K562 (cell line): ENCODE measurements around the gene SLC35F2. TPM values are rescaled to one million over a fixed set of nuclear protein-coding genes. Genes with fewer than 3 reads are reported as not detected.

ENCODE experiments used
- CREB3L1 ChIP-seq: fragments of 450-650 bp; IDR thresholded peaks from 2 replicates; pipeline ENCODE4 v1.6.1; 2014; ENCODE audit warnings: low read depth, mild to moderate bottlenecking, moderate library complexity, borderline replicate concordance
- HNRNPLL ChIP-seq: fragments of 200-400 bp; formaldehyde crosslinking; IDR thresholded peaks from 2 replicates; pipeline ENCODE4 v1.6.1; 2017; ENCODE audit warnings: low read length, low read depth, mild to moderate bottlenecking; ENCODE audit not compliant: poor library complexity, severe bottlenecking
- KLF13 ChIP-seq: fragments of 450-650 bp; IDR thresholded peaks from 2 replicates; pipeline ENCODE4 v1.6.1; 2016; ENCODE audit warnings: missing genetic modification characterization, low read depth, mild to moderate bottlenecking, missing compliant biosample characterization, moderate library complexity, borderline replicate concordance
- NFRKB ChIP-seq: fragments of 450-650 bp; IDR thresholded peaks from 2 replicates; pipeline ENCODE4 v1.6.1; 2016; ENCODE audit warnings: low read depth
- OTX1 ChIP-seq: fragments of 450-650 bp; formaldehyde crosslinking; IDR thresholded peaks from 2 replicates; pipeline ENCODE4 v1.4.0; 2022; ENCODE audit warnings: mild to moderate bottlenecking
- SMAD2 ChIP-seq: fragments of 150-350 bp; IDR thresholded peaks from 2 replicates; pipeline ENCODE4 v1.6.1; 2014; ENCODE audit warnings: low read depth, mild to moderate bottlenecking, low read length
- TCF7 ChIP-seq: sonication (generic); IDR thresholded peaks from 2 replicates; pipeline ENCODE4 v1.6.1; 2016; ENCODE audit warnings: antibody characterized with exemption, borderline replicate concordance
- THAP12 ChIP-seq: fragments of 250-450 bp; sonication (Bioruptor Pico); IDR thresholded peaks from 2 replicates; pipeline ENCODE4 v1.9.0; 2021; ENCODE audit warnings: mild to moderate bottlenecking, inconsistent platforms
- U2AF1 ChIP-seq: fragments of 200-400 bp; formaldehyde crosslinking; optimal IDR thresholded peaks from 2 replicates; pipeline ENCODE3; 2017; ENCODE audit warnings: mild to moderate bottlenecking, low read depth, low read length, moderate library complexity
- ZBTB17 ChIP-seq: fragments of 450-650 bp; formaldehyde crosslinking; IDR thresholded peaks from 2 replicates; pipeline ENCODE4 v1.4.0; 2020; ENCODE audit warnings: mild to moderate bottlenecking
- ZNF217 ChIP-seq: sonication (generic); formaldehyde crosslinking; IDR thresholded peaks from 2 replicates; pipeline ENCODE4 v1.8.0; 2022; ENCODE audit warnings: mild to moderate bottlenecking, missing genetic modification reagents
- ZNF232 ChIP-seq: sonication (generic); formaldehyde crosslinking; IDR thresholded peaks from 2 replicates; pipeline ENCODE4 v1.8.0; 2022; ENCODE audit warnings: mild to moderate bottlenecking, missing genetic modification reagents
- ZNF398 ChIP-seq: fragments of 250-450 bp; sonication (Bioruptor Pico); IDR thresholded peaks from 2 replicates; pipeline ENCODE4 v1.8.0; 2021; ENCODE audit warnings: moderate library complexity, mild to moderate bottlenecking, inconsistent platforms
- ZNF764 ChIP-seq: fragments of 250-450 bp; sonication (Bioruptor Pico); IDR thresholded peaks from 2 replicates; pipeline ENCODE4 v1.4.0; 2020; ENCODE audit warnings: low read depth, mild to moderate bottlenecking, moderate library complexity
- polyA plus RNA-seq, 8 experiments: library from polyadenylated mRNA; depleted of rRNA in 4 of 8; stranded (reverse) in 5 of 8; unstranded in 3 of 8; fragments of >200 nt; fragmentation: Nextera tagmentation in 2 of 8; fragmentation: Illumina TruSeq in 1 of 8; extraction: Ambion mirVana in 2 of 8; extraction: Trizol in 1 of 8; gene quantifications; 2 replicates each; pipeline versions ENCODE4 v1.2.1 to v1.2.3, GENCODE V29; 2011 to 2014; ENCODE audit warnings: inconsistent platforms in 1 of 8, missing spikeins in 1 of 8
- total RNA-seq, 7 experiments: library from RNA; depleted of rRNA in 6 of 7; stranded (reverse); fragments of >200 nt in 6 of 7; fragmentation: Illumina TruSeq in 2 of 7; extraction: Trizol in 2 of 7; gene quantifications; 2 replicates each; pipeline versions ENCODE4 v1.2.1 to v1.2.3, GENCODE V29; 2011 to 2021; ENCODE audit warnings: low replicate concordance in 1 of 7
- TF ChIP-seq, protein P1 (sequence below): fragments of 450-650 bp; IDR thresholded peaks from 2 replicates; pipeline ENCODE4 v1.7.0; 2016; ENCODE audit warnings: borderline replicate concordance
- TF ChIP-seq, protein P2 (sequence below): IDR thresholded peaks from 3 replicates; pipeline ENCODE4 v1.6.1; 2011; ENCODE audit warnings: borderline replicate concordance, mild to moderate bottlenecking, moderate library complexity; ENCODE audit not compliant: insufficient read length; ENCODE audit errors: extremely low read depth

SLC35F2 gene
- total and polyA plus RNA-seq, 9 of the 15 experiments (the other 6 are each of a cell fraction or from before 2014, with no cell fraction given), result 28.6 to 63.9 (median 53.4) TPM

DNA sequence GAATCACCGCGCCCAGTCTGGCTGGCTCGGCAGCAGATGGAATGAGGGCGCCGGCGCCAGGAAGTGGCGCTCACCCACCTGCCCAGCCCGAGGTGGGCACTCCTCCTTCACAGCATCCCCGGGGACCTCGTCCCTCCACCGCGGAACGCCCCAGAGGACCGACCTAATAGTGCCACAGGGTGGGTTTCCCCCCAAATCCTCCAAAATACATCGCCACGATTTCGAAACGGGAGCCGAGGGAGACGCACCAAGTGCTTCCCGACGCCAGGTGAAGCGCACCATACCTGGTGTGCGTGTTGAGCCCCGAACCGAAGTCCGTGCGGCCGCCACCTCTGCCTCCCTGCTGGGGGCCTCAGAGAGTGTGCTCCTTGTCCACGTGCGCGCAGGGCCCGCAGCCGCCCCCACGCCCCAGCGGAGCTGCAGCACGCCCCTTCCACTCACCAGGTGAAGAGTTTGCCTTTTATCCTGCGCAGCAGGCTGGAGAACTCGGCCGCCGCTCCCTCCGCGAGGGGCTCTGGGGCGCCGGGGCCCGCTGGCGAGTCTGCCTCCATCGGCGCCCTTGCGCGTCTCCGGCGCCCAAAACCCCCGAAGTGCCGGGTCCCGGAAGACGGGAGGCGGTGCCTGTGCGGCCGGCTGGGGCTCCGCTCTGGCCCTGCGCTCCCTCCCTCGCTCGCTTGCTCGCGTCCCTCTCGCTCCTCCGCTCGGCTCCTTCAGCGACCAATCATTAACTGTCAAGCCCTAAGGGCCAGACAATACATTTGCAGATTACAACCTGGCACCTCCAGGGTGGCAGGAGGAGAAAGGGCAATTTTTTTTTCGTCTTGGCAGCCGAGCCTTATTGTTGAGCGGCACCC, at the start of gene SLC35F2 (continued):
- TF ChIP-seq CREB3L1 (peak; percentile 56; the same call in 1 of the 2 replicates), HNRNPLL (peak; percentile 46), ZNF764 (no peak), ZNF217 (CRISPR knock-in tag) (no peak), TCF7 (no peak), THAP12 (no peak), ZBTB17 (no peak), NFRKB (no peak), ZNF398 (CRISPR knock-in tag) (no peak), KLF13 (tag) (peak; percentile 88; the same call in 1 of the 2 replicates), SMAD2 (no peak), ZNF232 (0 out of 2 replicates have a peak, but pooled peaks have one; percentile 23), U2AF1 (no peak), OTX1 (CRISPR knock-in tag) (no peak)
- TF ChIP-seq, protein P1, sequence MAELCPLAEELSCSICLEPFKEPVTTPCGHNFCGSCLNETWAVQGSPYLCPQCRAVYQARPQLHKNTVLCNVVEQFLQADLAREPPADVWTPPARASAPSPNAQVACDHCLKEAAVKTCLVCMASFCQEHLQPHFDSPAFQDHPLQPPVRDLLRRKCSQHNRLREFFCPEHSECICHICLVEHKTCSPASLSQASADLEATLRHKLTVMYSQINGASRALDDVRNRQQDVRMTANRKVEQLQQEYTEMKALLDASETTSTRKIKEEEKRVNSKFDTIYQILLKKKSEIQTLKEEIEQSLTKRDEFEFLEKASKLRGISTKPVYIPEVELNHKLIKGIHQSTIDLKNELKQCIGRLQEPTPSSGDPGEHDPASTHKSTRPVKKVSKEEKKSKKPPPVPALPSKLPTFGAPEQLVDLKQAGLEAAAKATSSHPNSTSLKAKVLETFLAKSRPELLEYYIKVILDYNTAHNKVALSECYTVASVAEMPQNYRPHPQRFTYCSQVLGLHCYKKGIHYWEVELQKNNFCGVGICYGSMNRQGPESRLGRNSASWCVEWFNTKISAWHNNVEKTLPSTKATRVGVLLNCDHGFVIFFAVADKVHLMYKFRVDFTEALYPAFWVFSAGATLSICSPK, result no peak
- TF ChIP-seq, protein P2, sequence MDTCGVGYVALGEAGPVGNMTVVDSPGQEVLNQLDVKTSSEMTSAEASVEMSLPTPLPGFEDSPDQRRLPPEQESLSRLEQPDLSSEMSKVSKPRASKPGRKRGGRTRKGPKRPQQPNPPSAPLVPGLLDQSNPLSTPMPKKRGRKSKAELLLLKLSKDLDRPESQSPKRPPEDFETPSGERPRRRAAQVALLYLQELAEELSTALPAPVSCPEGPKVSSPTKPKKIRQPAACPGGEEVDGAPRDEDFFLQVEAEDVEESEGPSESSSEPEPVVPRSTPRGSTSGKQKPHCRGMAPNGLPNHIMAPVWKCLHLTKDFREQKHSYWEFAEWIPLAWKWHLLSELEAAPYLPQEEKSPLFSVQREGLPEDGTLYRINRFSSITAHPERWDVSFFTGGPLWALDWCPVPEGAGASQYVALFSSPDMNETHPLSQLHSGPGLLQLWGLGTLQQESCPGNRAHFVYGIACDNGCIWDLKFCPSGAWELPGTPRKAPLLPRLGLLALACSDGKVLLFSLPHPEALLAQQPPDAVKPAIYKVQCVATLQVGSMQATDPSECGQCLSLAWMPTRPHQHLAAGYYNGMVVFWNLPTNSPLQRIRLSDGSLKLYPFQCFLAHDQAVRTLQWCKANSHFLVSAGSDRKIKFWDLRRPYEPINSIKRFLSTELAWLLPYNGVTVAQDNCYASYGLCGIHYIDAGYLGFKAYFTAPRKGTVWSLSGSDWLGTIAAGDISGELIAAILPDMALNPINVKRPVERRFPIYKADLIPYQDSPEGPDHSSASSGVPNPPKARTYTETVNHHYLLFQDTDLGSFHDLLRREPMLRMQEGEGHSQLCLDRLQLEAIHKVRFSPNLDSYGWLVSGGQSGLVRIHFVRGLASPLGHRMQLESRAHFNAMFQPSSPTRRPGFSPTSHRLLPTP, result peak; percentile 12
